T-helper 2 cell treated with Interferon-gamma antibody and Interleukin-4, amounts not matched to agents 100 ng/mL and 5 ng/mL, for 36 hours (primary cell): ENCODE measurements around the gene AOC3. TPM values are rescaled to one million over a fixed set of nuclear protein-coding genes. Genes with fewer than 3 reads are reported as not detected.

Experiments
- intact Hi-C: fragments of 100-400 bp; cut with micrococcal nuclease; formaldehyde crosslinking; loops from one replicate; pipeline ENCODE4 v1.15.1; 2023
- total RNA-seq: library from RNA; stranded (reverse); gene quantifications from 2 replicates; pipeline ENCODE4 v1.2.3, GENCODE V29; 2022

Gene AOC3, protein sequence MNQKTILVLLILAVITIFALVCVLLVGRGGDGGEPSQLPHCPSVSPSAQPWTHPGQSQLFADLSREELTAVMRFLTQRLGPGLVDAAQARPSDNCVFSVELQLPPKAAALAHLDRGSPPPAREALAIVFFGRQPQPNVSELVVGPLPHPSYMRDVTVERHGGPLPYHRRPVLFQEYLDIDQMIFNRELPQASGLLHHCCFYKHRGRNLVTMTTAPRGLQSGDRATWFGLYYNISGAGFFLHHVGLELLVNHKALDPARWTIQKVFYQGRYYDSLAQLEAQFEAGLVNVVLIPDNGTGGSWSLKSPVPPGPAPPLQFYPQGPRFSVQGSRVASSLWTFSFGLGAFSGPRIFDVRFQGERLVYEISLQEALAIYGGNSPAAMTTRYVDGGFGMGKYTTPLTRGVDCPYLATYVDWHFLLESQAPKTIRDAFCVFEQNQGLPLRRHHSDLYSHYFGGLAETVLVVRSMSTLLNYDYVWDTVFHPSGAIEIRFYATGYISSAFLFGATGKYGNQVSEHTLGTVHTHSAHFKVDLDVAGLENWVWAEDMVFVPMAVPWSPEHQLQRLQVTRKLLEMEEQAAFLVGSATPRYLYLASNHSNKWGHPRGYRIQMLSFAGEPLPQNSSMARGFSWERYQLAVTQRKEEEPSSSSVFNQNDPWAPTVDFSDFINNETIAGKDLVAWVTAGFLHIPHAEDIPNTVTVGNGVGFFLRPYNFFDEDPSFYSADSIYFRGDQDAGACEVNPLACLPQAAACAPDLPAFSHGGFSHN
- total RNA-seq = 0.70 and 1.1 TPM in 2 replicates

DNA sequence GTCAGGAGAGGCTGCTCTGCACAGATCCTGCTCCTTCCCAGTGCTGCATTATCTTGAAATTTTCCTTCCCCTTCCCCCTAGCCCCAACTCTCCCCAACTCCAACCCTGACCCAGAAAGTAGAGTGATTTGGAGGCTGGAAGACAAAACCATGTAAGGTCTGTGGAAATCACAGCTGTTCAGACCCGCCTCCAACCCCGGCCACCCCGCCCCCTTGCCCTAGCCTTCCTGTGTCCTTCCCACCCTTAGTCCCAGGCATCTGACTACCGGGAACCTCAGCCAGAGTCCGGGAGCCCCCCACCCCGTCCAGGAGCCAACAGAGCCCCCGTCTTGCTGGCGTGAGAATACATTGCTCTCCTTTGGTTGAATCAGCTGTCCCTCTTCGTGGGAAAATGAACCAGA lies at the start of gene AOC3:
AOC3 (plus strand) TSS at position 246 of the 400 bp plus-strand sequence; CDS start at position 391, 145 bp downstream.
- intact Hi-C loops = no loop called here

DNA sequence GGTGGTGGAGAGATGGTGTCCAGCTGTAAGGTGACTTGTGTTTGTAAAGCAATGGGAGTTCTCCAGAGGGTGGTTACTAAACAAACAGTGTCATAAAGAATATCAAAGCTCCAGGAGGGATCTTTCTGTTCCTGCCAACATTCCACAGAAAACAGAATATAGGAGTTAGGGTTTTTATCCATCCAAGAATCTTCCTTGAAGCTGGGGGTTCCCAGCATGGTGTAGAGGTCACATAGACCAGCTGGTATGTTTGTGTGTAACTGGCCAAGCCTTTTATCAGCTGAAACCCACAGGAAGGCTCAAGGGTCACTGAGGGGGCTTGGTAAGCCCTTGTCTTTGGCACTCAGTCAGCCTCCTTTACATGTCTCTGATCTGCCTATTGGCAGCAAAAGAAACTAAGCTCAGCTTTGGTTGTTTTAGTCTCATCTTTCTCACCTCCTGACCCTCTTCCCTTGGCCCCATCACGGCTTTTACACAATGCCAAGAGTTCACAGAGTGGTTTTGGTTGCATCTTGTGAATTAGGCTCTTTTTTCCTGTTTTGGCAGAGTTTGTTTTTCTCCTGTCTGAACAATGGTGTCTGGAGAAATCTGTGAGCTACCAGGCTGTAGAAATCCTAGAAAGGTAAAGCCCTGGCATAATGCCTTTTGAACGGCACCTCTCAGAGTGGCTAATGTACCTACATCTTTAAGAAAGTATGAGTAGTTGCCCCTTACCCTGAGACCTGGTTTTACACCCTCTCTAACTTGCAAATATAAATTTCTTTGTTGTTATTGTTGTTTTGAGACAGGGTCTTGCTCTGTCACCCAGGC lies 47.7 kb upstream of the AOC3 start:
- intact Hi-C loops = no loop called here

DNA sequence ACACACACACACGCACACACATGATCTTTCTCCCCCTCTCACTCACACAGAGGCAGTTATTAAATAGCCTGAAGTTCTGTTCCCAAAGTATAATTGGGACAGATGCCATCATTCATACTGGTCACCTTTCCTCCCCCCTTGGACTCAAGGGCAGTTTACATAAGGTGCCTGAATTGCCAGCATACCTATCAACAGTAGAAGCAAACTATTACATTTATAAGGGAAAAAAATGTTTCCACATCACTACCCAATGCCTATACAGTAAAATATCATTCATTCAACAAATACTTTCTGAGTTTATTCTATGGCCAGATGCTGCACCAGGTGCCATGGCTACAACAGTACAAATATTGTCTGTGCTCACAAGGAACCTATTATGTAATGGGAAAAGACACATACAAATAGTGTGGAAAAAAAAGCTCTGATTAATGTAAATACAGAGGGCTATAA lies 46.1 kb upstream of the AOC3 start:
- intact Hi-C loops = no loop called here

DNA sequence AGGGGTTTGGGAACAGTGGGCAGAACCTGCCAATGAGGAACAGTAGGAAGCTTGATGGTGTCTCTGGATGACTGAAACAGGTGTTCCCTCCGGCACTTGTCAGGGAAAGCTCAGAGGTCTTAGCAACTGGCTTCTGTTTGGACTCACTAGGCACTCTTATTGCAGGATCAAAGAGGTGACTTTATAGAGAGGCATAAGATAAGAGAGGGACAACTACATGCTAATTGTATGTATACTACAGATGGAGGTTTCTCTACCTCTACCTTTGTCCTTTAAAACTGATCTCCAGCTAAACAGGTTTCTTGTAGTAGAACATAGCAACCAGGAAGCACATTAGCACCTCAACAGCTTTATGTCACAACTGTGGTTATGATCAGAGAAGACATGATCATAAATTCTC lies 44.8 kb upstream of the AOC3 start:
- intact Hi-C loops = no loop called here

DNA sequence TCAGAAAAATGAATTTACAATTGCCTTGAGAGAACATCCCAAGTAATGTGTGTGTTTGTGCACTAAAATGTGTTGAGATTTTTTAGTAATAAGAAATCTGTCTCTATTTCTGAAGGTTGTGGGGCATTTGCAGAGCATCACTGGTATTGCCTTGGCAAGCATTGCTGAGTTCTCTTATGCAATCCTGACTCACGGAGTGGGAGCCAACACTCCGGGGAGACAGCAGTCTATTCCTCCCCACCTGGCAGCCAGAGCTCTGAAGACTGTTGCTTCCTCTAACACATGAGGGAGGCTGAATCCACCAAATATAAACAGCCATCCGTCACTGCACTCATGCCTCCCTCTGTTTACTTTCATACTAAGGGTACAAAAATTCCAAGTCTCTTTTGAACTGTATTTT lies 41.7 kb upstream of the AOC3 start:
- intact Hi-C loops = no loop called here

DNA sequence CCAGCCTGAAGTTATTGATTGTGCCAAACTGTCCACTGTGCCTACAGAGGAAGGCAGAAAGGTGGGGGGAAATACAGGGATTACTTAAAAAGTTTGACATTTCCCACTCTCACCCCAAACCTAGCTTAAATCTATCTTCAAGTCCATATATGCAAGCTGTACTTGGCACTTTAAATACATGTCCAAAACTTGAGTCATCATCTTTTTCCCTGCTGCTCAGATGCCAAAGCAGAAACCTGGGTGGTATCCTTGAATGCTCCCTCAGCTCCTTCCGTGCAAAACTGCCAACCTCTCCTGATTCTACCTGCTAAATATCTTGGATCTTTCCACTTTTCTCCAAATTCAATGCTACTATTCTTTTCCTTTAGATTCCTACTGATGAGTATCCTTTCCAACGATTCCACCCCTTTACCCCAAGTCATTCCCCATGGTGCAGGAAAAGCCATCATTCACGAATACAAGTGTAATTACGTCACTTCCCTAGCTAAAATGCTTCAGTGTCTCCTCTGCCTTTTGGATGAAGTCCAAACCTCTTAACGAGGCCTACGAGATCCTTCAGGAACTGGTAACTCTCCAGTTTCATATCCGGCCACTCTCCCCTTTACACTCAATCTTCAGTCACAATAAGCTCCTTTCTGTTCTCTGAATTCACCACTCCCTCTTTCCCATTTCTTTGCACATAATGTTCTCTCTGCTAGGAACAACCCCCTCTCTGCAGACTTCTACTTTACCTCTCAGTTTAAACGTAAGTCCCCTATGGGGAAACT lies 36.2 kb upstream of the AOC3 start:
- intact Hi-C loops = no loop called here

DNA sequence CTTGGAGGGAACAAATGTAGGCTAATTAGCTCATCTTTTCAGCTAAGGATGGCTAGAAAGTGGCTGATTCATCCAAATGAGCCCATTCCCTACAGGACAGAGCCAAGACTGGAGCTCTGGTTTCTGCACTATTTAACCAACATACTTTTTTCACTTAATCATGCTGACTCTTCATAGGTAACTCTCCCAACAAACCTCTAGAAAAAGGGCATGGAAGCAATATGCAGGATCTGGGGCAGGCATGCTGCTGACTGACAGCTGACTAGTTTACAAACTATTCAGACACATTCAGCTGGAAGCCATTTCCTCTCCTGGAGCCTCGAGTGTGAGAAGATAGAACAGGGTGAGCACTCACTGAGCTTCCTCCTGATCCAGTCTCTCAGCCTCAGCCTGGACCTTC lies 33.1 kb upstream of the AOC3 start:
- intact Hi-C loops = no loop called here

DNA sequence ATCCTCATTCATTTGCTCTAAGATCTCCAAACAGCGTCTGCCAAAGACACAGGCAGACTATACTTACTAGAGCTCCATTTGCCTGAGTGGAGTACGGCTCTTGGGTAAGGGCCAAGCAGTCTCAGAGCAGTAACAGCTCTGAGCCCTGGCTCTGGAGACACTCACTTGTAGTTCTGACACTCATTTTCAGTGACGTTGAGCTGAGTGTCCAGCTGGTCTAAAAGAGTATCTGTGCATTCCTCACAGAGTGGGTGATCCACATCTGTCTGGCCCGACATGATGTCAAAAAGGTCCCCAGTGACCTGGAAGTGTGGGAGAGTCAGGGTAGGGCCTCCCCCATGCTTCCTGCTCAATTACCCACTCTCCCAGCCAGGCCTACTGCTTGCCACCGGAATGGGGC lies 32.6 kb upstream of the AOC3 start:
- intact Hi-C loops = no loop called here

DNA sequence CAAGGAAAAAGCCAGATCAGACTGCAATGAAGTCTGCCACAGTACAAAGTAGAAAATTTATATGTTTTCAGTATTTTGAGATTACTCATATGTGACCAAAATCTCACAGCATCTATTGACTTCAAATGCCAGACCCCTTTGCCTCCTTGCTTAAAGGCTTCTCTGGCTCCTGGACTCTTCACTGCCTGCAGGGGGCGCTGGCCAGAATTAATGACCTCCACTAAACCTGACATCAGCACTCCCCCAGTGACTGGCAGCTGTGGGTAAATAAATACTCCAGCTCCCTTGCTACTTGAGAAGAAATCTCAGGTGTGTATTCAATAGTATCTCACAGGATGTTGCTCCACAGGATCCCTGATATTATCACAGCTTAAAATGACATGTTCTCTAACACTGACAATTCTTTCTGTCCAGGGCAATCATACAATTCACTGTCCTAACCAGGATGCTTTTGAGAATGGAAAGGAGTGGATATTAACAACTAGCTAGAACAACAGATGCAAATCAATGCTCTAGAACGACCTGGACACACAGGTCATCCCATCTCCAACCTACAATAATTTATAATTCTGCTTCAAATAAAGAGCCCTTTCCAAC lies 31.0 kb upstream of the AOC3 start:
- intact Hi-C loops = loop anchor here (5.0 kb wide), 1 partner anchor 98 kb away; no protein-coding TSS in a partner anchor

DNA sequence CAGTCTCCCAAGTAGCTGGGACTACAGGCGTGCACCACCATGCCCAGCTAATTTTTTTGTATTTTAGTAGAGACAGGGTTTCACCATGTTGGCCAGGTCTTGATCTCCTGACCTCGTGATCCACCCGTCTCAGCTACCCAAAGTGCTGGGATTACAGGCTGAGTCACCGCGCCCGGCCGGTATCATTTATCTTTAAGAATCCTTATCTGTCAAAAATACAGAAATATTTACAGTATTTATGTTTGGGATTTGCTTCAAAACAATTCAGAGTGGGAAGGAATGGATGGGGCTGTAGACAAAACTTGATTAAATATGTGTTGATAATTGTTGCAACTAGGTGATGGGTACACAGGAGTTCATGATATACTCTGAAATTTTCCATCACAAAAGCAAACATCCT lies 29.8 kb upstream of the AOC3 start:
- intact Hi-C loops = loop anchor here (5.0 kb wide), 1 partner anchor 99 kb away; no protein-coding TSS in a partner anchor

DNA sequence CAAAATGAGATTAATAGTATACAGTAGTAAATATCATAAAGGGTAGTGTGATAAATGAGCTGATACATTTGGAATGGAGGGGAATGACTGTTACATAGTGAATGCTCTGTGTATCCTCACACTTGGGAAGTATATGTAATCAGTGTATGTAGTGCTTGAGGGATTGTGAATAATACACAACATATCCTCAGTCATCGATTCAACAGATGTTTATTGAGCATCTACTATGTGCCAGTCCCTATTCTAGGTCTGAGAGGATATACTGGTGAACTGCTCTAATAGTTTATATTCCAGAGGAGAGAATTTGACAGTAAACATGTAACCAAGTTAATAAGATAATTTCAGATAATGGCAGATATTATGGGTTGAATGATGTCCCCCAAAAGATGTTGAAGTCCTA lies 23.5 kb upstream of the AOC3 start:
- intact Hi-C loops = no loop called here

DNA sequence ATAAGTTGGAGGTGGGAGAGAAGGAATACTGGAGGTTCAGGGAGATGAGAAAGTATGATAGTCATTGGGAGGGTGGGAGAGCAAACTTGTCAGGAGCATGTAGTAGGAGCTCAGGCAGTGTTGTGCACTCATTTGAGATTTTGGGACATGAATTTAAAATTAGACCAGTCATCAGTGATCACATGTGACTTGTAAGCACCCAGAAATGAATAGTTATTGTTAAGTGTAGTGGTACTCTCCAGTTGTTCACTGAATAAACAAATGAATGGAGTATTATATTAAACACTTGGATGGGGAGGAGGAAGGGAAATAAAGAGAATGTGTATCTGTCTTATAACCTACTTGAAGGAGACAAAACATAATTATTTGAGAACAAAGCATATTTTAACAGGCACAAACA lies 20.0 kb upstream of the AOC3 start:
- intact Hi-C loops = no loop called here

DNA sequence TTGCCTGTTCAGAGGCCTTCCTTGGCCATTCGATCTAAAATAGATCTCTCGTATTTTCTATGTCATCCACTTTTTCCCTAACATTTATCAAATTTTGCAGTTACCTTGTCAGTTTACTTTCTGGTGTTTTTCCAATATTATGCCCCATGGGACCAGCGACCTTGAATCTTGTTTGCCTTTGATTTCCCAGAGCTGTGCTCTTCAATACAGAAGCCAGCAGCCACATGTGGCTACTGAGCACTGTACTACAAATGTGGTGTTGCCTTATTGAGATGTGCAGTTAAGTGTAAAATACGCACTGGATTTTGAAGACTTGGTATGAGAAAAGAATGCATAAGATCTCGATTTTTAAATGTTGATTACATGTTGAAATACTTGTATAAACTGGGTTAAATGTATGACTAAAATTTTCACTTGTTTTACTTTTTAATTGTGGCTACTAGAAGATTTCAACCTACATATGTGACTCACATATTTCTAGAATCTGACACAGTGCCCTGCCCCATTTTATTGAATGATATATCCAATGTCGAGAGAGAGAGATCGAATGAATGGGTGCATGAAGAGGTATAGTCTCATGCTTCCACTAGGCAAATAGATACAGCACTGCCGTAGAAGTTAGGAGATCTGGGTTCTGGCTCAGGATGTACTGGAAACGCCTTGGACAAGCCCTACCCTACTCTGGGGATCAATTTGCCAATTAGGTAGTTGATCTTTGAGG lies 18.6 kb upstream of the AOC3 start:
- intact Hi-C loops = no loop called here

DNA sequence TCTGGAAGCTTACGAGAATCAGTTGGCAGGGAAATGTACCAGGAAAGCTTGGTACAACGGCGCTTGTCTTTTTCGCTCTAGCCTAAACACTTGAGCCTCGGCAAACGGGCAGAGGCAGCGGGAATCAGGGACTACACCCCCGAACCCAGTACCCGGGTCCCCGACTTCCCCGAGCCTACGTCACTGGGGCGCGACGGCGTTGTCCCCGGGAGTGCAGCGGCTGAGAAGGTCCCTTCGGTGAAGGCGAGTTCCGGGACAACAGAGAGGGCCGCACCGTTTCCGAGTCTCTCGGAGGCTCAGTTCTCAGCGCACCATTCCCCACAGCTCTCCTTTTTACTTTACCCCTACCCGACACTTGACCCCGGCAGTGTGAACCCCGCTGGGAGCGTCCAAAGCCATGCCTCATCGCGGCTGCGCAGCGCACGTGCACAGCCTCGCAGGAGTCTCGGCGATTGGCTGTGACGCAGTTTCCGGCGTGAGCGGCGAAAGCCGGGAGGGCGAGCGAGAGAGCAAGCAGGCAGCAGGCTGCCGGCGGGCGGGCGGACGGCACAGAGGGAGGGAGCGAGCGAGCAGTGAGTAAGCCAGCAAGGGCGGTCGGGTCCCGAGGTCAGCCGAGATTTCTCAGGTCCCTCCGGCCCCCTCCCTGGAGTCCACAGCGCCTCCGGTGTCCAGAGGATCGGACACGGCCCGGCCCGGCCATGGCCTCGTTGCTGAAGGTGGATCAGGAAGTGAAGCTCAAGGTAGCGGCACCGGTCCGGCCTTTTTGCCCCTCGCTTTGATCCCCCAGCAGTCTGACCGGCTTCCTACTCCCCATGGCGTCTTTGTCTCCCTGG lies 17.8 kb upstream of the AOC3 start, which contains the start of gene PSME3:
PSME3 (plus strand) TSS at position 464 of the 833 bp plus-strand sequence; CDS start at position 699, 235 bp downstream.
- intact Hi-C loops = loop anchor here (1.0 kb wide), 2 partner anchors 9 to 165 kb away; partner anchors contain the start of genes BECN1 and RPL27

DNA sequence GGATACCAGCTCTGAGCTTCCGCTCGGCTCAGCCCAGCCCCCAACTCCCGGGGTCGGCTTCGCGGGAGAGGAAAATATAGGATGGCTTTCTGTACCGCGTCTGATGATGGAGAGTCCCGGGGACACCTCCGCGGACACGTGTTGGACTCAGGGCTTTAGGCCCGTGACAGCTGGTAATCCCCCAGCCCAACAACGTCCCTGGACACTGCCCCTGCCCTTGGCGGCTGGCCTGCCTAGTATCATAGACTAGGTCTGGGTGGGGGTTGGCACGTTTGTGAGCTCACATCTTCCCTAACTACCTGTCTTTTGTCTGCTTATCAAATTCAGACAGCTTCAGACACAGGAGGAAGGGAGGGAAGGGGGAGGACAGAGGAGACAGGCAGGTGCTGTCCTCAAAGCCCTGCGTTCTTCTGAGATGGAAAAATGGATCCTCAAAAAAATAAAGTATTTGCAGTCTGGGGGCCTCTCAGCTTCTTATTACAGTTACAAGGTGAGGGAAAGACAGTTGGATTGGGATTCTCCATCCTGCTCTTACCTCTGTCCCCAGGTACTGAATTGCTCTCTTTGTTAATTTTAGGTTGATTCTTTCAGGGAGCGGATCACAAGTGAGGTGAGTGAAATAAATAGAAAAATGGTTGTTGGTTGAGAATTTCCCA lies 17.1 kb upstream of the AOC3 start:
- intact Hi-C loops = loop anchor here (1.0 kb wide), 2 partner anchors 10 to 164 kb away; partner anchors contain the start of genes BECN1 and RPL27

DNA sequence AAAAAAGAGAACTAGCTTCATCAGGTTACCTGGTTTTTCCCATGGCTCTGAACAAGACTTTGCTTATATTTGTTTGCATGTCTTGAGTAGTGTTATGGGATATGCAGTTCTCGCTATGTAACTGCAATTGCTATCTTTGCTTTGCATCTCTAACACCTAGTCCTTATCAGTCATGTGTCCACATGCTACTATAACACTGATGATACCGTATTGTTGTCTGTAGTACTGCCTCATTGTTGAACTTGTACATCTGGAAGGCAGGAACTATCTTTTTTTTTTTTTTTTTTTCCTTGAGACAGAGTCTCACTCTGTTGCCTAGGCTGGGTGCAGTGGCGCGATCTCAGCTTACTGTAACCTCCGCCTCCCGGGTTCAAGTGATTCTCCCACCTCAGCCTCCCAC lies 15.3 kb upstream of the AOC3 start:
- intact Hi-C loops = no loop called here

DNA sequence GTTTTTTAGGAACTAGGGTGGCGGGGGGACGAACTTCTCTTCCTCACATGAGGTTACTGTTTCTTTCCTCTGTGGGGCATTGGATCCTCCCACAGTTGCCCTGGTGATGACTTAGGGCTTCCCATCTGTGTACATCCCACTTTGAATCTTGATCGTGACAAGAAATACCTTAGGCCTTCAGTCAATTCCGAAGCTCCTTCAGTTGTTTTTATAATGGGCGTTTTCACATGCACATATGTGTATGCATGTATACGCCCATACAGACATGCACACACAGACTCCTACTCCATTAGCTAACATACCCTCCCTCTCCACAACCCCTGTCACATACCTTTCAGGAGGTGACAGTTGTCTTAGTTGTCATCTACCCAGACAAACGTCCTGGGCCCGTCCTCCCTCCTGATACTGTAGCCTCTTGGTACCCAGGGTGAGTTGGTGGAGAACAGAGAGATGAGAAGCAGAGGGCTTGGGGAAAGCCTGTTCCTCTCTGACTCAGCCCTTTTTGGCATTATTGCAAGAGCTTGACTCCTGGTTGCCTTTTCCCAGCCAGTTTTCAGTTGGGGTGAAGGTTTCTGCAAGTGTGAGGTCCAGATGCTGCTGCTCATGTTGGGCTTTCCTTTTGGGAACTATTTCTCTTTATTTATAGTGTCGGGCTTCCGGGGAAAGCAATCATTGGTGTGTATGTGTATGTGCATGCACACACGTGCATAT lies 8.9 kb upstream of the AOC3 start:
- intact Hi-C loops = no loop called here
